ENCODE measurements around the gene STKLD1.
A peak's percentile ranks its signal among the peaks of the same experiment; 100 is the strongest.

The STKLD1 gene

DNA sequence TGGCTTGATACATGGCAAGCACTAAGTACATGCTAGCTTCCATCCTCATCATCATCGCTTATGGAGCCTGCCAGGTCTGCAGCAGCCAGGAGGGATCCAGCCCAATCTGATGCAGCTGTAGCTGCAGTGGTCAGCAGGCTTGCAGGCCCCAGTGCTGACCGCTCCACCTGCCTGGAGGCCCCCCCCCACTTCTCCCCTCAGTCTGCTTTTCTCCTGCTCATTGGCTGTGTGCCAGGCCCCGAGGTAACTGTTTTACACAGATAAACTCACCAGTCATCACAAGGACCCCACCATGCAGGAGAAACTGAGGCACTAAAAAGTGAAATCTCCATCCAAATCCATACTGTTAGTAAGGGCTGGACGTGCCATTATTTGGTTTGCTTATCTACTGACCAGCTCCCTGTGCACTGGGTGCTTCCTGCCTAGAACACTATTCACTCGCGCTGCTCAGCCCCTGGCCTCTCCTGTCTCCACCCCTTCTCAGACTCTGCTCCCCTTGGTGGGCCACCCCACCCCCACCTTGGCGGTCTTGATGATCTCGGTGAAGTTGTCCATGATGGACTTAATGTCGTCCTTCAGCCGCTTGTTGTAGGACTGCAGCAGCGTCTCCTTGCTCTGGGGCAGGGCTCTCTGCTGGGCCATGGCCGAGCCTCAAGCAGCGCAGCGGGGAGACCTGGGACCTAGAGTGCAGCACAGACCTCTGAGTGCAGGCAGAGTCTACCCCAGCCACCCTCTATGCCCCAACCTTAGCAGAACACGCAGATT is 30.0 kb upstream of the STKLD1 start:
- Histone ChIP-seq H3K9me3 (ENCODE audit: control insufficient read depth in 1 of 2, low read length in 2 of 2) (no peaks in the 10 kb centered on the region), H3K4me3 (ENCODE audit: low read depth in 1 of 2, low read length in 2 of 2) (peak overlapping the region; percentile 56 to 87), H3K27ac (ENCODE audit: low read length) (no peak overlapping the region), H3K27me3 (ENCODE audit: low read depth, low read length) (no peaks in the 10 kb centered on the region), H3K4me1 (ENCODE audit: control insufficient read depth in 1 of 2, insufficient read depth in 2 of 2, low read length in 2 of 2) (peaks cover 13 to 26% of the 10 kb centered on the region in 2 donors), H3K36me3 (ENCODE audit: control insufficient read depth in 1 of 2, insufficient read depth in 2 of 2, low read length in 2 of 2) (peaks cover 47 to 64% of the 10 kb centered on the region in 2 donors)

DNA sequence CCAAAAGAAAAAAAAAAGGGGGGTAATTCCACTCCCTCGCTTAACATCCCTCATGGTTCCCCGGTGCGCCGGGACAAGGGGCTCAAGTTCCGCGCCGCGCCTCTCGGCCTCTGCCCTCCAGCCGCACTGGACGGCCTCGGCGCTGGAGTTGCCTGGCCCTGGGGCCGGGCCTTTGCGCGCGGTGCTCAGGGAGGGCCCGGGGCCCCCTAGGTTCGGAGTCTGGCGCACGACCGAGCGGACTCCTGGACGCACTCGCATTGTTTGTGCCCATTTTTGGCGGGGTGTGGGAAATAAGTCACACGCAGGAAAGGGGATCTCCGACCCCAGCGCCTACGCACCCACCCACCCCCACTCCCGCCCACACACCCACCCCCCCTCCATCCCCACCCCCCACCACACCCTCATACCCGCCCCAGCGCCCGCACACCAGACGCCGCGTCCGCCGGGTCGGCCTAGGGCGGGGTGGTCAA is 28.6 kb upstream of the STKLD1 start:
- Histone ChIP-seq H3K4me1 (ENCODE audit: control insufficient read depth in 1 of 2, insufficient read depth in 2 of 2, low read length in 2 of 2) (peaks cover 13 to 26% of the 10 kb centered on the region in 2 donors), H3K27me3 (ENCODE audit: low read depth, low read length) (no peaks in the 10 kb centered on the region), H3K9me3 (ENCODE audit: control insufficient read depth in 1 of 2, low read length in 2 of 2) (no peaks in the 10 kb centered on the region), H3K36me3 (ENCODE audit: control insufficient read depth in 1 of 2, insufficient read depth in 2 of 2, low read length in 2 of 2) (peaks cover 57 to 64% of the 10 kb centered on the region in 2 donors), H3K4me3 (ENCODE audit: low read depth in 1 of 2, low read length in 2 of 2) (peak overlapping the region; percentile 87 to 89), H3K27ac (ENCODE audit: low read length) (peak overlapping the region; percentile 39)

GRCh38 chr9:133347985-133348717 is 28.0 kb upstream of the STKLD1 start, which contains the start of the genes MED22 and RPL7A:
MED22 (minus strand) TSS chr9:133348131; CDS start chr9:133346662, 1,469 bp downstream.
RPL7A (plus strand) TSS chr9:133348218; CDS start chr9:133348244, 26 bp downstream.
- peaks cover 57 to 64% of the 10 kb centered on the region in 2 donors for H3K36me3 ChIP-seq (ENCODE audit: control insufficient read depth in 1 of 2, insufficient read depth in 2 of 2, low read length in 2 of 2)
- H3K4me3 ChIP-seq (ENCODE audit: low read depth in 1 of 2, low read length in 2 of 2), result peak within 1 kb of the TSS; percentile 87 to 89
- H3K4me1 ChIP-seq (ENCODE audit: control insufficient read depth in 1 of 2, insufficient read depth in 2 of 2, low read length in 2 of 2), result peaks cover 13 to 26% of the 10 kb centered on the region in 2 donors
- H3K9me3 ChIP-seq (ENCODE audit: control insufficient read depth in 1 of 2, low read length in 2 of 2), result no peaks in the 10 kb centered on the region
- H3K27ac ChIP-seq (ENCODE audit: low read length), result peak within 1 kb of the TSS; percentile 43
- no peaks in the 10 kb centered on the region for H3K27me3 ChIP-seq (ENCODE audit: low read depth, low read length)

- Histone ChIP-seq H3K4me3 (ENCODE audit: low read depth in 1 of 2, low read length in 2 of 2) (peak overlapping the region; percentile 87 to 89), H3K4me1 (ENCODE audit: control insufficient read depth in 1 of 2, insufficient read depth in 2 of 2, low read length in 2 of 2) (peaks cover 13 to 26% of the 10 kb centered on the region in 2 donors), H3K27me3 (ENCODE audit: low read depth, low read length) (no peaks in the 10 kb centered on the region), H3K36me3 (ENCODE audit: control insufficient read depth in 1 of 2, insufficient read depth in 2 of 2, low read length in 2 of 2) (peaks cover 51 to 63% of the 10 kb centered on the region in 2 donors), H3K27ac (ENCODE audit: low read length) (peak overlapping the region; percentile 43), H3K9me3 (ENCODE audit: control insufficient read depth in 1 of 2, low read length in 2 of 2) (no peaks in the 10 kb centered on the region)
Measured at GRCh38 chr9:133348718-133349573, 27.2 kb upstream of the STKLD1 start.

GRCh38 chr9:133349965-133350616 is 26.1 kb upstream of the STKLD1 start:
- H3K9me3 ChIP-seq (ENCODE audit: control insufficient read depth in 1 of 2, low read length in 2 of 2), result no peaks in the 10 kb centered on the region
- H3K27ac ChIP-seq (ENCODE audit: low read length), result no peak overlapping the region
- peaks cover 13 to 33% of the 10 kb centered on the region in 2 donors for H3K4me1 ChIP-seq (ENCODE audit: control insufficient read depth in 1 of 2, insufficient read depth in 2 of 2, low read length in 2 of 2)
- peaks cover 43 to 52% of the 10 kb centered on the region in 2 donors for H3K36me3 ChIP-seq (ENCODE audit: control insufficient read depth in 1 of 2, insufficient read depth in 2 of 2, low read length in 2 of 2)
- no peaks in the 10 kb centered on the region for H3K27me3 ChIP-seq (ENCODE audit: low read depth, low read length)
- H3K4me3 ChIP-seq (ENCODE audit: low read depth in 1 of 2, low read length in 2 of 2), result no peak overlapping the region

DNA sequence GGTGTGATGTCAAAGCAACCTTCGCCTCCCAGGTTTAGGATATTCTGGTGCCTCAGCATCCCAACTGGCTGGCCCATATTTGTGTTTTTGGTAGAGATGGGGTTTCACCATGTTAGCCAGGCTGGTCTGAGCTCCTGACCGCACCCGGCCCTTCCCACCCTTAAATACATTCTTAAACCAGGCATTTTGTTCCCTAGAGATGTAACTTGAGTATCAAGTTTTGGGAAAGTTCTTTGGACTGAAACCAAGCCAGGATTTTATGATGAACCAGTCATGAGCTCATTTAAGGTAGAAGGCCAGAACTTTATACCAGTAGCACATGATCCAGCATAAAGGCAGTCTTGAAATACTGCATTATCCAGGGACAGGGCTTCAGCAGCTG is 24.6 kb upstream of the STKLD1 start:
- Histone ChIP-seq H3K36me3 (ENCODE audit: control insufficient read depth in 1 of 2, insufficient read depth in 2 of 2, low read length in 2 of 2) (peaks cover 38 to 48% of the 10 kb centered on the region in 2 donors), H3K27ac (ENCODE audit: low read length) (no peak overlapping the region), H3K9me3 (ENCODE audit: control insufficient read depth in 1 of 2, low read length in 2 of 2) (no peaks in the 10 kb centered on the region)

DNA sequence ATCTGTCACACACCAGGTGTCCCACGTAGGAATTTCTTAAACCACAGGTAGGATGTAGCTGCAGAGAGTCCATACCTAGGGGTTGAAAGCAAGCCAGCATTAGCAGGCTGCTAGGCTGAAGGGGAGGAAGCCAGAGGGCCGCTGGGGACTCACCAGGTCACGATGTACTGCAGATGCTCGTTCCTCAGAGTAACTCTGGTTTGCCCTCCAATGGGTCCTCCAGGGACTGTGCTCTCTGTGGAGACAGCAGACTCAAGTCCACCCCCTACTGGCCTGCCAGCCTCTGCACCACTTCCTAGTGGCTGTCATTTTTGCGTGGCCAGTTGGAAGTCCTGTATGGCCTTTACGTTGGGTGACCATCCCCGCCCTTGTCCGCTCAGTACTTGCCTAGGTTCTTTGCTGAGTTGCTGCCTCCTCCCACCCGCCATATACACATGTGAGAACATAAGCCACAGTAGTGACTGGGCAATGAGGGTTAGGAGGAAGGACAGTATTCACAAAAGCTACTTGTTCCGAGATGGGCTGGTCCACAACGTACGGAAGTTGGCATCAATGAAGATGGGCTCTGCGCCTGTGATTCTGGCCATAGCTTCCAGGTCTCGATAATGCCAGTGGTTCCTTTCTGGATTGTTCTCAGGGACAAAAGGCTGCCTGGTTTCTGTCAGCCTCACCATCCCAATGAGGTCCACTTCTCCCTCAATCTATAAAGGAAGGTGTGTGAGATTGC is 24.1 kb upstream of the STKLD1 start:
- no peak overlapping the region for H3K27ac ChIP-seq (ENCODE audit: low read length)
- H3K4me3 ChIP-seq (ENCODE audit: low read depth in 1 of 2, low read length in 2 of 2), result no peak overlapping the region
- no peaks in the 10 kb centered on the region for H3K27me3 ChIP-seq (ENCODE audit: low read depth, low read length)
- no peaks in the 10 kb centered on the region for H3K9me3 ChIP-seq (ENCODE audit: control insufficient read depth in 1 of 2, low read length in 2 of 2)
- peaks cover 11 to 36% of the 10 kb centered on the region in 2 donors for H3K4me1 ChIP-seq (ENCODE audit: control insufficient read depth in 1 of 2, insufficient read depth in 2 of 2, low read length in 2 of 2)
- H3K36me3 ChIP-seq (ENCODE audit: control insufficient read depth in 1 of 2, insufficient read depth in 2 of 2, low read length in 2 of 2), result peaks cover 38 to 48% of the 10 kb centered on the region in 2 donors

More for the DNA sequence above, 24.6 kb upstream of the STKLD1 start:
- H3K4me1 ChIP-seq (ENCODE audit: control insufficient read depth in 1 of 2, insufficient read depth in 2 of 2, low read length in 2 of 2), result peaks cover 14 to 35% of the 10 kb centered on the region in 2 donors
- H3K4me3 ChIP-seq (ENCODE audit: low read depth in 1 of 2, low read length in 2 of 2), result no peak overlapping the region
- H3K27me3 ChIP-seq (ENCODE audit: low read depth, low read length), result no peaks in the 10 kb centered on the region

DNA sequence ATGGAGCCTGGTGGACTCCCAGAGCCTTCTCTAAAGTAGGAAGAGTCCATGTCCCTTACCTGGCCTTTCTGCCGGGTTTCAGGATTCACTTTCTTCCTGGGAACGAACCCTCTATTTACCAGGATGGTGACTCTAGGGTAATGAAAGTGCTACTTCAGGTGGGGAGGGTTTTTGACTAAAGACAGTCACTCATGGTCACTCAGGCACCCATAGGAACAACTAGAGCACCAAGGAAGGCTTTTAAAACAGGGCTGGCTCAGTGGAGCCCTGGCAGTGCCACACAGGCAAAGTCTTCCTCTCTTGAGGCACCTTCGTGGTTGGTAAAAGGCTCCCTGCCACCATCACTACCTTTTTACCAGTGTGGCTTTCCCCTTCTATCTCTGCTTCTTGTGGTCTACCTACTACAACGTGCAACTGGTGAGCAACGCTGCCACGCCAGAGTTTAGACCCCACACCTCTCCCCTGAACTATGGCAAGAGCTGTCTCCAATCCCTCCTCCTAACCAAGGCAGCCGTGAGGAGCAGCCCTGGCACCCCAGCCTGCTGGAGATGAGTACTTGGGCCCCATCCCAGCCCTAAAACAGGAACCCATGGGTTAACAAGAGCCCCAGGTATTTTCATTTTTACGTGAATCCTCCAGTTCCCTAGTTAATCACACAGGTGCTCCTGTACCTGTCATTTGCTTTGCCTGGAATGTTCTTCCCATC is 23.4 kb upstream of the STKLD1 start:
- Histone ChIP-seq H3K4me1 (ENCODE audit: control insufficient read depth in 1 of 2, insufficient read depth in 2 of 2, low read length in 2 of 2) (peaks cover 18 to 43% of the 10 kb centered on the region in 2 donors), H3K9me3 (ENCODE audit: control insufficient read depth in 1 of 2, low read length in 2 of 2) (no peaks in the 10 kb centered on the region), H3K27ac (ENCODE audit: low read length) (no peak overlapping the region), H3K4me3 (ENCODE audit: low read depth in 1 of 2, low read length in 2 of 2) (no peak overlapping the region), H3K36me3 (ENCODE audit: control insufficient read depth in 1 of 2, insufficient read depth in 2 of 2, low read length in 2 of 2) (peaks cover 38 to 48% of the 10 kb centered on the region in 2 donors), H3K27me3 (ENCODE audit: low read depth, low read length) (no peaks in the 10 kb centered on the region)

- H3K36me3 ChIP-seq (ENCODE audit: control insufficient read depth in 1 of 2, insufficient read depth in 2 of 2, low read length in 2 of 2), result peaks cover 38 to 48% of the 10 kb centered on the region in 2 donors
- peaks cover 19 to 46% of the 10 kb centered on the region in 2 donors for H3K4me1 ChIP-seq (ENCODE audit: control insufficient read depth in 1 of 2, insufficient read depth in 2 of 2, low read length in 2 of 2)
Measured at GRCh38 chr9:133353548-133353947, 22.6 kb upstream of the STKLD1 start.

More at GRCh38 chr9:133353548-133353947, 22.6 kb upstream of the STKLD1 start:
- Histone ChIP-seq H3K27ac (ENCODE audit: low read length) (no peak overlapping the region), H3K9me3 (ENCODE audit: control insufficient read depth in 1 of 2, low read length in 2 of 2) (no peaks in the 10 kb centered on the region), H3K27me3 (ENCODE audit: low read depth, low read length) (no peaks in the 10 kb centered on the region), H3K4me3 (ENCODE audit: low read depth in 1 of 2, low read length in 2 of 2) (no peak overlapping the region)
